Fibroblast of lung (primary cell): ENCODE measurements around the gene HERPUD1. TPM values are rescaled to one million over a fixed set of nuclear protein-coding genes. Genes with fewer than 3 reads are reported as not detected.
A peak's percentile ranks its signal among the peaks of the same experiment; 100 is the strongest.

Experiments used
- DNase-seq, 2 donors: peaks; one replicate each; pipeline versions ENCODE4 v3.0.0 to v3.0.0-alpha.2; 2010; ENCODE audit warnings: low read depth in 2 of 2
- H2AFZ ChIP-seq: 2 replicates; pipeline ENCODE4 v1.5.1; 2012; ENCODE audit warnings: low read length, control low read depth, inconsistent platforms
- H3K27ac ChIP-seq: 2 replicates; pipeline ENCODE4 v1.5.1; 2011; ENCODE audit warnings: low read length, control low read depth; ENCODE audit not compliant: insufficient read depth
- H3K27me3 ChIP-seq: 2 replicates; pipeline ENCODE4 v1.5.1; 2011; ENCODE audit warnings: mild to moderate bottlenecking, low read length; ENCODE audit not compliant: control insufficient read depth, insufficient read depth
- H3K36me3 ChIP-seq: 2 replicates; pipeline ENCODE4 v1.5.1; 2011; ENCODE audit warnings: low read length; ENCODE audit not compliant: control insufficient read depth, insufficient read depth
- H3K4me1 ChIP-seq: 2 replicates; pipeline ENCODE4 v1.5.1; 2011; ENCODE audit warnings: low read length; ENCODE audit not compliant: control insufficient read depth, insufficient read depth; ENCODE audit errors: extremely low read depth
- H3K4me2 ChIP-seq: 2 replicates; pipeline ENCODE4 v1.5.1; 2011; ENCODE audit warnings: low read length, control low read depth; ENCODE audit not compliant: insufficient read depth; ENCODE audit errors: extremely low read depth
- H3K4me3 ChIP-seq, 4 experiments: fragments of 200-600 bp in 1 of 4; sonication (generic) in 1 of 4; replicated peaks in 1 of 4; 2 replicates each; pipeline ENCODE4 v1.5.1; 2011 to 2016; ENCODE audit warnings: low read length in 4 of 4, low read depth in 3 of 4, mild to moderate bottlenecking in 3 of 4, control low read depth in 2 of 4, inconsistent platforms in 1 of 4, mixed read lengths in 1 of 4; ENCODE audit not compliant: insufficient read depth in 1 of 4; ENCODE audit errors: control extremely low read depth in 1 of 4
- H3K79me2 ChIP-seq: 2 replicates; pipeline ENCODE4 v1.5.1; 2012; ENCODE audit warnings: mild to moderate bottlenecking, low read length, inconsistent platforms; ENCODE audit not compliant: control insufficient read depth, insufficient read depth
- H3K9ac ChIP-seq: 2 replicates; pipeline ENCODE4 v1.5.1; 2011; ENCODE audit warnings: mild to moderate bottlenecking, low read length, control low read depth; ENCODE audit not compliant: insufficient read depth
- H3K9me3 ChIP-seq: 2 replicates; pipeline ENCODE4 v1.5.1; 2012; ENCODE audit warnings: low read depth, low read length; ENCODE audit not compliant: control insufficient read depth, insufficient read depth
- H4K20me1 ChIP-seq: 2 replicates; pipeline ENCODE4 v1.5.1; 2011; ENCODE audit warnings: low read length; ENCODE audit not compliant: control insufficient read depth, insufficient read depth; ENCODE audit errors: extremely low read depth
- EZH2 ChIP-seq: IDR thresholded peaks from 2 replicates; pipeline ENCODE4 v1.5.1; 2012; ENCODE audit warnings: low read length, control low read depth, mild to moderate bottlenecking; ENCODE audit errors: missing control alignments
- polyA plus RNA-seq, 2 donors: library from polyadenylated mRNA; depleted of rRNA in 1 of 2; stranded (reverse) in 1 of 2; unstranded in 1 of 2; fragments of >200 nt; gene quantifications; 2 replicates each; pipeline ENCODE4 v1.2.1, GENCODE V29; 2011 to 2012; ENCODE audit warnings: missing spikeins in 1 of 2
- total RNA-seq: library from RNA; depleted of rRNA; stranded (reverse); fragments of >200 nt; gene quantifications from 2 replicates; pipeline ENCODE4 v1.2.1, GENCODE V29; 2014
- TF ChIP-seq, protein P1 (sequence below), 2 donors: IDR thresholded peaks in 1 of 2; conservative IDR thresholded peaks in 1 of 2; 1 replicate in 1 of 2; 2 replicates in 1 of 2; pipeline ENCODE4 v1.5.1; 2011 to 2012; ENCODE audit warnings: low read length in 2 of 2, control low read depth in 1 of 2, inconsistent platforms in 1 of 2, low read depth in 1 of 2, mild to moderate bottlenecking in 1 of 2

Gene HERPUD1
- total and polyA plus RNA-seq, 2 donors (not counting 1 experiment from before 2014, with no cell fraction given), result 117 to 199 TPM

DNA sequence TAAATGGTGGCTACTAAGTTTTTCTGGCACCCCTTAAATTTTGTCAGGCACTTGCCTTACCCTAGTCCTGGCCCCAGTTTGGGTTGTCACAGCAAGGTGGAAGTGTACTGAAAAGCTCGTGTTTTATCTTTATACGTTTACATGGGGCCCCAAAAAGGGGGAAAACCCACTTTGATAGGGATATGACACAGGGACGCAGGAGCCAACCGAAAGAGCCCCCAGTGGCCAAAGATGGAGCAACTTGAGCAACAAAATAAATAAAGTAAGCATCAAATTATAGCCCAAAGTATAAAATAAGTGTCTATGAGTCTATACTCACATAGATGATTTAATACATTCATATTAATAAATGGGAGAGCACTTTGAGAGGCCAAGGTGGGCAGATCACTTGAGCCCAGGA is 24.8 kb downstream of the HERPUD1 start:
- Histone ChIP-seq H3K4me2 (no peak overlapping the region), H3K9ac (no peak overlapping the region), H3K4me1 (peaks cover 2% of the 10 kb centered on the region), H3K36me3 (no peaks in the 10 kb centered on the region), H3K79me2 (no peaks in the 10 kb centered on the region), H4K20me1 (no peaks in the 10 kb centered on the region), H2AFZ (no peak overlapping the region), H3K9me3 (no peaks in the 10 kb centered on the region), H3K4me3 (no peak overlapping the region), H3K27me3 (no peaks in the 10 kb centered on the region), H3K27ac (no peak overlapping the region)
- DNase-seq, result no peak
- no peak for TF ChIP-seq EZH2
- TF ChIP-seq, protein P1, sequence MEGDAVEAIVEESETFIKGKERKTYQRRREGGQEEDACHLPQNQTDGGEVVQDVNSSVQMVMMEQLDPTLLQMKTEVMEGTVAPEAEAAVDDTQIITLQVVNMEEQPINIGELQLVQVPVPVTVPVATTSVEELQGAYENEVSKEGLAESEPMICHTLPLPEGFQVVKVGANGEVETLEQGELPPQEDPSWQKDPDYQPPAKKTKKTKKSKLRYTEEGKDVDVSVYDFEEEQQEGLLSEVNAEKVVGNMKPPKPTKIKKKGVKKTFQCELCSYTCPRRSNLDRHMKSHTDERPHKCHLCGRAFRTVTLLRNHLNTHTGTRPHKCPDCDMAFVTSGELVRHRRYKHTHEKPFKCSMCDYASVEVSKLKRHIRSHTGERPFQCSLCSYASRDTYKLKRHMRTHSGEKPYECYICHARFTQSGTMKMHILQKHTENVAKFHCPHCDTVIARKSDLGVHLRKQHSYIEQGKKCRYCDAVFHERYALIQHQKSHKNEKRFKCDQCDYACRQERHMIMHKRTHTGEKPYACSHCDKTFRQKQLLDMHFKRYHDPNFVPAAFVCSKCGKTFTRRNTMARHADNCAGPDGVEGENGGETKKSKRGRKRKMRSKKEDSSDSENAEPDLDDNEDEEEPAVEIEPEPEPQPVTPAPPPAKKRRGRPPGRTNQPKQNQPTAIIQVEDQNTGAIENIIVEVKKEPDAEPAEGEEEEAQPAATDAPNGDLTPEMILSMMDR (conservative IDR thresholded peaks at IDR 0.05 in 1 of 2, IDR thresholded peaks at IDR 0.05 in 1 of 2; ENCODE audit: low read depth in 1 of 2, low read length in 2 of 2), result peak in 1 of 2 donors; percentile 16

DNA sequence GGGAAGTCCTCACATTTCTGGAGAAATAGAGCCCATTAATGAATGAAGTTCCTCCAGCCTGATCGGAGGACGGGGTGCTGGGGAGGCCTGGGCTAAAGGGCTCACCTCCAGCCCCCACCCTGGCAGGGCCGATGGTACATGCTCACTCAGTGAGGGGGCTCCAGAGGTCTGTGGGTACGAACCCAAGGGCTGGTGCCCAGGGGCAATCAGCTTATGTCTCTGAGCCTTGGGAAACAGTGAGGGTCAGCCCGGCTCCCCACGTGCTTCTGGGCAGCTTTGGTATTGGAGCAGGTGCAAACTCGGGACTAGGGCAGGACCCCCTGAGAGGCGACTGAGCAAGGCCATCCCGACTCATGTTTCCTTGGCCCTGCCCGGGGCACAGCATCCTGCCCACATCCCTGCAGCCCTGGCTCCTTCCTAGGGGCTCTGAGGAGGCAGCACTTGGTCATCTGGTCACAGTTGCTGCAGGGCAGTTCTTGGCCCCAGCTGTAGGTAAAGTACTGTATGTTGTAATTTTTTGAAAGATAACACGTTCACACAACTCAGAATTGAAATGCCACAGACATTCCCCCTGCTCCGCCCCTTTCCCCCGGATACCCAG is 28.8 kb downstream of the HERPUD1 start:
- TF ChIP-seq, protein P1 (conservative IDR thresholded peaks at IDR 0.05 in 1 of 2, IDR thresholded peaks at IDR 0.05 in 1 of 2; ENCODE audit: low read depth in 1 of 2, low read length in 2 of 2), result no peak
- no peak overlapping the region for H3K9ac ChIP-seq
- H3K36me3 ChIP-seq, result no peaks in the 10 kb centered on the region
- no peaks in the 10 kb centered on the region for H4K20me1 ChIP-seq
- H3K27me3 ChIP-seq, result no peaks in the 10 kb centered on the region
- H2AFZ ChIP-seq, result no peak overlapping the region
- H3K4me3 ChIP-seq, result no peak overlapping the region
- H3K4me2 ChIP-seq, result no peak overlapping the region
- H3K9me3 ChIP-seq, result no peaks in the 10 kb centered on the region
- H3K27ac ChIP-seq, result no peak overlapping the region
- peaks cover 12% of the 10 kb centered on the region for H3K4me1 ChIP-seq
- DNase-seq, result no peak
- H3K79me2 ChIP-seq, result no peaks in the 10 kb centered on the region

DNA sequence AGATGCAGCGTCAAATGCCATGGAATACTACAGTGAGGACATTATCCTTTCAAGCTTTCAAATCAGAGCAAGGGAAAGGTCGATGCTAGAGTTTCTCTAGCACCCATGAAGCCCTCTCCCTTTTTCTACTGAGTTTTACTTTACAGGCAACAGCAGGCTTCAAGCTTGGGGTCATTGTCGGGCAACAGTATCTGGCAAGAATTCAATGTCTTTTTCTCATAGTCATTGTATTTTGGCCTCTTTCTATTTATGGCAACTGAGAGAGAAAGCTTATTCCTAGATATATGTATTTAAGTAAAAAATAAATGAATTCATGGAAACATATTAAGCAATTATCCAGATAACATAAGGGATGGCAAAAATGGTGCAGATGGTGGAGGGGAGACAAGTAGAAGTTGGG is 29.4 kb downstream of the HERPUD1 start:
- peak in 1 of 2 donors; percentile 69 for DNase-seq
- Histone ChIP-seq H3K4me1 (peaks cover 18% of the 10 kb centered on the region), H3K79me2 (no peaks in the 10 kb centered on the region), H3K9ac (no peak overlapping the region), H3K36me3 (no peaks in the 10 kb centered on the region), H2AFZ (no peak overlapping the region), H3K27me3 (no peaks in the 10 kb centered on the region), H3K4me2 (no peak overlapping the region), H3K9me3 (no peaks in the 10 kb centered on the region), H4K20me1 (no peaks in the 10 kb centered on the region), H3K27ac (no peak overlapping the region), H3K4me3 (no peak overlapping the region)
- TF ChIP-seq, protein P1 (conservative IDR thresholded peaks at IDR 0.05 in 1 of 2, IDR thresholded peaks at IDR 0.05 in 1 of 2; ENCODE audit: low read depth in 1 of 2, low read length in 2 of 2), result no peak
- no peak for TF ChIP-seq EZH2
